ENCODE results near the gene ELF1.
"Not testable (repeated sequence)": the region's sequence is repeated elsewhere in the genome, so short reads cannot be mapped to it uniquely, and the experiment has no call there.

ELF1 gene

GRCh38 chr13:41019011-41019487 is at the start of gene ELF1:
ELF1 (minus strand) TSS chr13:41019316; CDS start chr13:40982054, 37,262 bp downstream.
- DNase-seq = peak in 5 of 6 experiments; percentile 39 to 77 (median 66)

GRCh38 chr13:41065078-41065477 is 46.0 kb upstream of the ELF1 start:
- DNase-seq = no peak

- no peak for DNase-seq
Observed at GRCh38 chr13:41064493-41064892, 45.4 kb upstream of the ELF1 start.

GRCh38 chr13:41061914-41062837 is 43.1 kb upstream of the ELF1 start:
- peak in 2 of 6 experiments; percentile 34 to 50 for DNase-seq

- DNase-seq = peak; percentile 83 to 99 (median 94)
Observed at GRCh38 chr13:41061075-41061913, 42.2 kb upstream of the ELF1 start, which contains the start of gene WBP4. WBP4 (plus strand) TSS chr13:41061509; CDS start chr13:41061674, 165 bp downstream.

GRCh38 chr13:41060724-41061074 is 41.6 kb upstream of the ELF1 start:
- DNase-seq = peak; percentile 84 to 96 (median 91)

GRCh38 chr13:41060082-41060723 is 41.1 kb upstream of the ELF1 start:
- DNase-seq = peak in 4 of 6 experiments; percentile 51 to 71 (median 68)

GRCh38 chr13:41059456-41060081 is 40.5 kb upstream of the ELF1 start:
- peak in 2 of 6 experiments; percentile 28 to 42 for DNase-seq

- no peak for DNase-seq
Observed at GRCh38 chr13:41058295-41059070, 39.4 kb upstream of the ELF1 start.

- DNase-seq = no peak
Observed at GRCh38 chr13:41056826-41057711, 38.0 kb upstream of the ELF1 start.

GRCh38 chr13:41056194-41056593 is 37.1 kb upstream of the ELF1 start:
- DNase-seq = no peak

GRCh38 chr13:41054919-41055619 is 36.0 kb upstream of the ELF1 start:
- DNase-seq = peak in 1 of 6 experiments; percentile 14

- DNase-seq = peak in 5 of 6 experiments; percentile 9 to 61 (median 29)
Observed at GRCh38 chr13:41054212-41054877, 35.2 kb upstream of the ELF1 start.

GRCh38 chr13:41053384-41053826 is 34.3 kb upstream of the ELF1 start:
- no peak for DNase-seq

- no peak for DNase-seq
Observed at GRCh38 chr13:41052441-41052840, 33.3 kb upstream of the ELF1 start.

GRCh38 chr13:41049480-41050440 is 30.6 kb upstream of the ELF1 start:
- DNase-seq = no peak

- DNase-seq = no peak
Observed at GRCh38 chr13:41048640-41049039, 29.5 kb upstream of the ELF1 start.

- not testable (repeated sequence) for DNase-seq
Observed at GRCh38 chr13:41042419-41042818, 23.3 kb upstream of the ELF1 start.
